Measurements from ENCODE around the gene ACSBG1.

Gene ACSBG1

GRCh38 chr15:78168608-78169007, 65.8 kb downstream of the ACSBG1 start:
- peak in 1 of 2 experiments; percentile 53 for DNase-seq (ENCODE audit: low read depth in 1 of 2, low spot score in 1 of 2)
- Histone ChIP-seq H3K27ac (replicated peaks) (no peak overlapping the region), H3K27me3 (ENCODE audit: insufficient read depth, poor library complexity, severe bottlenecking) (no peaks in the 10 kb centered on the region), H3K4me3 (replicated peaks; ENCODE audit: insufficient read depth, low read length) (no peak overlapping the region)
- TF ChIP-seq SPI1 (IDR thresholded peaks at IDR 0.05; ENCODE audit: borderline replicate concordance, low read depth): no peak
- no peak for TF ChIP-seq POLR2AphosphoS5 (IDR thresholded peaks at IDR 0.05; ENCODE audit: low read depth)
- TF ChIP-seq GABPA (IDR thresholded peaks at IDR 0.05; ENCODE audit: low read depth): no peak
- TF ChIP-seq, protein P1, sequence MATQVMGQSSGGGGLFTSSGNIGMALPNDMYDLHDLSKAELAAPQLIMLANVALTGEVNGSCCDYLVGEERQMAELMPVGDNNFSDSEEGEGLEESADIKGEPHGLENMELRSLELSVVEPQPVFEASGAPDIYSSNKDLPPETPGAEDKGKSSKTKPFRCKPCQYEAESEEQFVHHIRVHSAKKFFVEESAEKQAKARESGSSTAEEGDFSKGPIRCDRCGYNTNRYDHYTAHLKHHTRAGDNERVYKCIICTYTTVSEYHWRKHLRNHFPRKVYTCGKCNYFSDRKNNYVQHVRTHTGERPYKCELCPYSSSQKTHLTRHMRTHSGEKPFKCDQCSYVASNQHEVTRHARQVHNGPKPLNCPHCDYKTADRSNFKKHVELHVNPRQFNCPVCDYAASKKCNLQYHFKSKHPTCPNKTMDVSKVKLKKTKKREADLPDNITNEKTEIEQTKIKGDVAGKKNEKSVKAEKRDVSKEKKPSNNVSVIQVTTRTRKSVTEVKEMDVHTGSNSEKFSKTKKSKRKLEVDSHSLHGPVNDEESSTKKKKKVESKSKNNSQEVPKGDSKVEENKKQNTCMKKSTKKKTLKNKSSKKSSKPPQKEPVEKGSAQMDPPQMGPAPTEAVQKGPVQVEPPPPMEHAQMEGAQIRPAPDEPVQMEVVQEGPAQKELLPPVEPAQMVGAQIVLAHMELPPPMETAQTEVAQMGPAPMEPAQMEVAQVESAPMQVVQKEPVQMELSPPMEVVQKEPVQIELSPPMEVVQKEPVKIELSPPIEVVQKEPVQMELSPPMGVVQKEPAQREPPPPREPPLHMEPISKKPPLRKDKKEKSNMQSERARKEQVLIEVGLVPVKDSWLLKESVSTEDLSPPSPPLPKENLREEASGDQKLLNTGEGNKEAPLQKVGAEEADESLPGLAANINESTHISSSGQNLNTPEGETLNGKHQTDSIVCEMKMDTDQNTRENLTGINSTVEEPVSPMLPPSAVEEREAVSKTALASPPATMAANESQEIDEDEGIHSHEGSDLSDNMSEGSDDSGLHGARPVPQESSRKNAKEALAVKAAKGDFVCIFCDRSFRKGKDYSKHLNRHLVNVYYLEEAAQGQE (IDR thresholded peaks at IDR 0.05; ENCODE audit: insufficient replicate concordance, low read depth): no peak
- TF ChIP-seq, protein P2, sequence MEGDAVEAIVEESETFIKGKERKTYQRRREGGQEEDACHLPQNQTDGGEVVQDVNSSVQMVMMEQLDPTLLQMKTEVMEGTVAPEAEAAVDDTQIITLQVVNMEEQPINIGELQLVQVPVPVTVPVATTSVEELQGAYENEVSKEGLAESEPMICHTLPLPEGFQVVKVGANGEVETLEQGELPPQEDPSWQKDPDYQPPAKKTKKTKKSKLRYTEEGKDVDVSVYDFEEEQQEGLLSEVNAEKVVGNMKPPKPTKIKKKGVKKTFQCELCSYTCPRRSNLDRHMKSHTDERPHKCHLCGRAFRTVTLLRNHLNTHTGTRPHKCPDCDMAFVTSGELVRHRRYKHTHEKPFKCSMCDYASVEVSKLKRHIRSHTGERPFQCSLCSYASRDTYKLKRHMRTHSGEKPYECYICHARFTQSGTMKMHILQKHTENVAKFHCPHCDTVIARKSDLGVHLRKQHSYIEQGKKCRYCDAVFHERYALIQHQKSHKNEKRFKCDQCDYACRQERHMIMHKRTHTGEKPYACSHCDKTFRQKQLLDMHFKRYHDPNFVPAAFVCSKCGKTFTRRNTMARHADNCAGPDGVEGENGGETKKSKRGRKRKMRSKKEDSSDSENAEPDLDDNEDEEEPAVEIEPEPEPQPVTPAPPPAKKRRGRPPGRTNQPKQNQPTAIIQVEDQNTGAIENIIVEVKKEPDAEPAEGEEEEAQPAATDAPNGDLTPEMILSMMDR (IDR thresholded peaks at IDR 0.05; ENCODE audit: insufficient read depth, low read length): no peak

DNA sequence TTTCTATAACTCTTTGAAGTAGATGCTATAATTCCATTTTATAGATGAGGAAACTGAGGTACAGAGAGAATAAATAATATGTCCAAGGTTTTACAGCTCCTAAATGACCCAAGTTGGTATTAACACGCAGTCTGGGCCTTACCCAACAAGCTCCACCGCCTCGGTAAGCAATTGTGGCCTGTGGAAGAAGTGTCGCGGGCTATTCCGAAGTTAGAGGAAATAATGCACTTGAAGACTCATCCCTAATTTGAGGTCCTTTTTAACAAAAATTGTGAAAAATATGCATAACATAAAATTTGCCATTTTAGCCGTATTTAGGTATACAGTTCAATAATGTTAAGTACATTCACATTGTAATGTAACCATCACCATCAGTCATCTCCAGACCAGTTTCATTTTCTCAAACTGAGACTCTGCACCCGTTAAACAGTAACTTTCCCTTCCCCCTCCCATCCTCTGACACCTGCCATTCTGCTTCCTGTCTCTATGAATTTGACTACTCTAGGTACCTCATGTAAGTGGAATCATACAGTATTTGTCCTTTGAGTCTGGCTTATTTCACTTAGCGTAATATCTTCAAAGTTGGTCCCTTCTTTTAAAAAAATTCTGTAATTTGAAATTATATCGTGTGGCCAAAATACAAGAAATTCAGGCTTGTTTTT, 67.0 kb downstream of the ACSBG1 start:
- DNase-seq (ENCODE audit: low read depth in 1 of 2, low spot score in 1 of 2): no peak
- TF ChIP-seq POLR2AphosphoS5 (IDR thresholded peaks at IDR 0.05; ENCODE audit: low read depth): no peak
- TF ChIP-seq, protein P2 (IDR thresholded peaks at IDR 0.05; ENCODE audit: insufficient read depth, low read length): no peak
- no peak for TF ChIP-seq GABPA (IDR thresholded peaks at IDR 0.05; ENCODE audit: low read depth)
- TF ChIP-seq, protein P1 (IDR thresholded peaks at IDR 0.05; ENCODE audit: insufficient replicate concordance, low read depth): no peak
- no peak for TF ChIP-seq SPI1 (IDR thresholded peaks at IDR 0.05; ENCODE audit: borderline replicate concordance, low read depth)
- no peak overlapping the region for H3K27ac ChIP-seq (replicated peaks)

DNA sequence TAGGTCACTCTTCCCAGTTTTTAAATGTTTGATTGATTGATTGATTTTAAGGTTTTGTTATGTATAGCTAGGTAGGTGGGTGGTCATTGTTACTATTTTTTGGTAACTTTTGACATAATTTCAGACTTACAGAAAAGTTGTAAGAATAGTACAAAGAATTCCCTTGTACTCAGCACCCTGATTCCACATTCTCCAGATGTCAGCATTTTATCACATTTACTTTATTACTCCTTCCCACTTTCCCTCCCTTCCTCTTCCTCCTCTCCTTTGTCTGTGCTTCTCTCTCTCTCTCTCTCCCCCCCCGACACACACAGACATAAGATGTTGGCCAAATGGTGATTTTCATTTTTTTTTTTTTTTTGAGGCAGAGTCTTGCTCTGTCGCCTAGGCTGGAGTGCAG, 70.4 kb downstream of the ACSBG1 start:
- TF ChIP-seq GABPA (IDR thresholded peaks at IDR 0.05; ENCODE audit: low read depth): no peak
- TF ChIP-seq, protein P1 (IDR thresholded peaks at IDR 0.05; ENCODE audit: insufficient replicate concordance, low read depth): no peak
- TF ChIP-seq, protein P2 (IDR thresholded peaks at IDR 0.05; ENCODE audit: insufficient read depth, low read length): no peak
- no peak for TF ChIP-seq SPI1 (IDR thresholded peaks at IDR 0.05; ENCODE audit: borderline replicate concordance, low read depth)
- no peak for TF ChIP-seq POLR2AphosphoS5 (IDR thresholded peaks at IDR 0.05; ENCODE audit: low read depth)
- Histone ChIP-seq H3K27ac (replicated peaks) (no peak overlapping the region), H3K4me3 (replicated peaks; ENCODE audit: insufficient read depth, low read length) (no peak overlapping the region), H3K27me3 (ENCODE audit: insufficient read depth, poor library complexity, severe bottlenecking) (no peaks in the 10 kb centered on the region)
- DNase-seq (ENCODE audit: low read depth in 1 of 2, low spot score in 1 of 2): no peak

More for the DNA sequence above, 67.0 kb downstream of the ACSBG1 start:
- Histone ChIP-seq H3K27me3 (ENCODE audit: insufficient read depth, poor library complexity, severe bottlenecking) (no peaks in the 10 kb centered on the region), H3K4me3 (replicated peaks; ENCODE audit: insufficient read depth, low read length) (no peak overlapping the region)

Measured in HL-60 (cell line).